Keratinocyte (primary cell): ENCODE measurements around the gene ANO7. TPM values are rescaled to one million over a fixed set of nuclear protein-coding genes. Genes with fewer than 3 reads are reported as not detected.

Experiments used
- DNase-seq: peaks from one replicate; pipeline ENCODE4 v3.0.0-alpha.2; 2011; ENCODE audit warnings: low read depth, missing footprints, low spot score
- FAIRE-seq: peaks from 2 replicates; lab custom pipeline; 2011; peaks lifted over from hg19 to GRCh38; lab: Jason Lieb, UNC
- H2AFZ ChIP-seq: 2 replicates; pipeline ENCODE4 v1.6.0; 2012; ENCODE audit warnings: low read length, control low read depth, inconsistent platforms; ENCODE audit not compliant: control insufficient read depth
- H3K27ac ChIP-seq: 2 replicates; pipeline ENCODE4 v1.5.1; 2011; ENCODE audit warnings: low read length; ENCODE audit not compliant: control insufficient read depth, insufficient read depth
- H3K27me3 ChIP-seq: 3 replicates; pipeline ENCODE4 v1.6.0; 2011; ENCODE audit warnings: low read length; ENCODE audit not compliant: control insufficient read depth, insufficient read depth; ENCODE audit errors: extremely low read depth
- H3K36me3 ChIP-seq, 2 experiments: 2 replicates in 1 of 2; 3 replicates in 1 of 2; pipeline ENCODE4 v1.5.1; 2011; ENCODE audit warnings: low read length in 2 of 2, mild to moderate bottlenecking in 1 of 2; ENCODE audit not compliant: control insufficient read depth in 2 of 2, insufficient read depth in 2 of 2; ENCODE audit errors: extremely low read depth in 1 of 2
- H3K4me1 ChIP-seq: 3 replicates; pipeline ENCODE4 v1.5.1; 2011; ENCODE audit warnings: low read length; ENCODE audit not compliant: control insufficient read depth, insufficient read depth; ENCODE audit errors: extremely low read depth
- H3K4me2 ChIP-seq: 3 replicates; pipeline ENCODE4 v1.6.0; 2011; ENCODE audit warnings: low read depth, low read length; ENCODE audit not compliant: control insufficient read depth, insufficient read depth; ENCODE audit errors: extremely low read depth
- H3K4me3 ChIP-seq, 3 experiments: fragments of 200-600 bp in 1 of 3; sonication (generic) in 1 of 3; 2 replicates in 2 of 3; 3 replicates in 1 of 3; pipeline ENCODE4 v1.5.1; 2011 to 2016; ENCODE audit warnings: low read length in 3 of 3, mild to moderate bottlenecking in 3 of 3, control low read depth in 2 of 3, inconsistent platforms in 1 of 3, low read depth in 1 of 3, mixed read lengths in 1 of 3, mixed run types in 1 of 3, moderate library complexity in 1 of 3; ENCODE audit not compliant: control insufficient read depth in 2 of 3, insufficient read depth in 2 of 3; ENCODE audit errors: extremely low read depth in 1 of 3
- H3K79me2 ChIP-seq: 2 replicates; pipeline ENCODE4 v1.6.0; 2012; ENCODE audit warnings: low read length; ENCODE audit not compliant: control insufficient read depth, insufficient read depth
- H3K9ac ChIP-seq: 3 replicates; pipeline ENCODE4 v1.6.0; 2011; ENCODE audit warnings: low read length; ENCODE audit not compliant: control insufficient read depth, insufficient read depth; ENCODE audit errors: extremely low read depth
- H3K9me1 ChIP-seq: 3 replicates; pipeline ENCODE4 v1.6.0; 2011; ENCODE audit warnings: low read length; ENCODE audit not compliant: control insufficient read depth, insufficient read depth; ENCODE audit errors: extremely low read depth
- H3K9me3 ChIP-seq: 2 replicates; pipeline ENCODE4 v1.5.1; 2012; ENCODE audit warnings: low read depth, low read length; ENCODE audit not compliant: control insufficient read depth
- H4K20me1 ChIP-seq: 3 replicates; pipeline ENCODE4 v1.6.0; 2011; ENCODE audit warnings: low read length; ENCODE audit not compliant: control insufficient read depth, insufficient read depth; ENCODE audit errors: extremely low read depth
- CTCF ChIP-seq, 3 experiments: IDR thresholded peaks in 1 of 3; conservative IDR thresholded peaks in 1 of 3; optimal IDR thresholded peaks in 1 of 3; 2 replicates in 2 of 3; 3 replicates in 1 of 3; pipeline versions ENCODE3 to v1.5.1; 2011; ENCODE audit warnings: low read length in 3 of 3, mild to moderate bottlenecking in 3 of 3, moderate library complexity in 2 of 3, control low read depth in 1 of 3, inconsistent platforms in 1 of 3; ENCODE audit not compliant: insufficient read depth in 2 of 3; ENCODE audit errors: extremely low read depth in 1 of 3
- EZH2 ChIP-seq: IDR thresholded peaks from one replicate; pipeline ENCODE4 v1.6.1; 2012; ENCODE audit warnings: inconsistent platforms, mild to moderate bottlenecking, low read length, moderate library complexity
- dilution Hi-C: fragments of 300-500 bp; cut with MboI; formaldehyde crosslinking; loops from one replicate; pipeline ENCODE4 v1.7.0; 2020; ENCODE audit warnings: low sequenced_read_pairs; ENCODE audit not compliant: extremely low pct_ligation_motif_present
- polyA plus RNA-seq, 5 experiments: library from polyadenylated mRNA; depleted of rRNA in 3 of 5; stranded (reverse) in 3 of 5; stranded (forward) in 1 of 5; unstranded in 1 of 5; fragments of >200 nt; gene quantifications; 1 replicate in 1 of 5; 2 replicates in 3 of 5; 3 replicates in 1 of 5; pipeline versions ENCODE4 v1.2.1 to v1.2.3, GENCODE V29; 2011 to 2012; ENCODE audit warnings: missing spikeins in 2 of 5, low read depth in 1 of 5, low replicate concordance in 1 of 5

Gene ANO7
- polyA plus RNA-seq, 1 donor (not counting 4 experiments of a cell fraction or from before 2014, with no cell fraction given), result 0.14 TPM

- H3K9me1 ChIP-seq, result no peaks in the 10 kb centered on the region
- dilution Hi-C loops, result no loop called here
- no peaks in the 10 kb centered on the region for H3K79me2 ChIP-seq
- H4K20me1 ChIP-seq, result no peaks in the 10 kb centered on the region
- no peak overlapping the region for H3K9ac ChIP-seq
- no peak for FAIRE-seq
- TF ChIP-seq EZH2, result no peak
- TF ChIP-seq CTCF (optimal IDR thresholded peaks at IDR 0.05 in 1 of 3, IDR thresholded peaks at IDR 0.05 in 1 of 3, conservative IDR thresholded peaks at IDR 0.05 in 1 of 3; ENCODE audit: extremely low read depth in 1 of 3, insufficient read depth in 2 of 3, low read length in 3 of 3), result no peak
- no peaks in the 10 kb centered on the region for H3K4me1 ChIP-seq
- no peak overlapping the region for H2AFZ ChIP-seq
- no peaks in the 10 kb centered on the region for H3K9me3 ChIP-seq
- H3K36me3 ChIP-seq, result no peaks in the 10 kb centered on the region
- H3K27me3 ChIP-seq, result peaks cover 14% of the 10 kb centered on the region
- H3K27ac ChIP-seq, result no peak overlapping the region
- DNase-seq, result no peak
- no peak overlapping the region for H3K4me2 ChIP-seq
- no peak overlapping the region for H3K4me3 ChIP-seq
Observed at GRCh38 chr2:241199286-241199685, 10.8 kb downstream of the ANO7 start.

- no peak for TF ChIP-seq EZH2
- TF ChIP-seq CTCF (optimal IDR thresholded peaks at IDR 0.05 in 1 of 3, IDR thresholded peaks at IDR 0.05 in 1 of 3, conservative IDR thresholded peaks at IDR 0.05 in 1 of 3; ENCODE audit: extremely low read depth in 1 of 3, insufficient read depth in 2 of 3, low read length in 3 of 3), result no peak
- FAIRE-seq (no peak), DNase-seq (no peak)
- Histone ChIP-seq H3K27me3 (peaks cover 9% of the 10 kb centered on the region), H4K20me1 (no peaks in the 10 kb centered on the region), H3K27ac (no peak overlapping the region), H3K79me2 (no peaks in the 10 kb centered on the region), H3K9me3 (no peaks in the 10 kb centered on the region), H2AFZ (no peak overlapping the region), H3K9me1 (no peaks in the 10 kb centered on the region), H3K9ac (no peak overlapping the region), H3K36me3 (no peaks in the 10 kb centered on the region), H3K4me3 (no peak overlapping the region), H3K4me2 (no peak overlapping the region), H3K4me1 (no peaks in the 10 kb centered on the region)
- dilution Hi-C loops, result no loop called here
Observed at GRCh38 chr2:241199897-241200821, 11.7 kb downstream of the ANO7 start.
